SKM-1 (cell line): ENCODE measurements around the gene QKI.
A peak's percentile ranks its signal among the peaks of the same experiment; 100 is the strongest.

Source experiments
- DNase-seq: peaks from one replicate; lab custom pipeline; 2025; ENCODE audit not compliant: unreplicated experiment; lab: John Stamatoyannopoulos, UW

Gene QKI

DNA sequence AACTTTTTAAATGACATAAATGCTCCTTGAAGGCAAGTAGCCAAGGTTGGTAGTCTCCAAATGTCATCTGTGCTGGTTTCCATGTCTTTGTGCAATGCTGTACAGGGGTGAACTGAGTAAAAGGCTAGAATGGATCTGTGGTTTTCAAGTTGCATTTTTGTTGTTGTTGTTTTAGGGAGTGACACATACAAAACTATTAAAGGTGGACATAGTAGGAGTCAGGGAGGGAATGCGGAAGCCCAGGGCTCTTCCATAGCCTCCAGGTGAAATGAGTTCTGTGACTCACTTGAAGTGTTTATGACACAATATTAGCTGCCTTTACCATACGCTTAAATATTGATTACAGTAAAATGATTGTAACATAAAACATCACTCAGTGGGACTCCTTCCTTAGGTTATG lies 22.5 kb upstream of the QKI start:
- no peak for DNase-seq

DNA sequence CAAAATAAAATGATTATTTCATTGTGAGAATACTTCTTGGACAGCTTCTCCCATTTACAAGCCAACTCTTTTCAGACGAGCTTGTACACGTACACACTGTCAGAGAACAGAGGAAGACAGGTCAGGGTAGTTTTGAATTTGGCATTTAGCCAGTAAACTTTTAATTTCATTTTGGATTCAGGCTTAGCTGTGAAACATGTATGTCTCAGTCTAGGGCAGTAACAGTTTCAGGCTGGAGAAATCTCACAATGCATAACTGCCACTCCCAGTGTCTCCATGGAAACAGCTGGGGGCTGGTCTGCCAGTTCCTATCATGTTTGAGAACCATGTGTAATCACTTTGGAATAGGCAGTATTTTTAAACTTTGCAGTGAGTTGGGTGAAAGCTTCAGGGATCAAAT lies 22.0 kb upstream of the QKI start:
- DNase-seq, result no peak

DNA sequence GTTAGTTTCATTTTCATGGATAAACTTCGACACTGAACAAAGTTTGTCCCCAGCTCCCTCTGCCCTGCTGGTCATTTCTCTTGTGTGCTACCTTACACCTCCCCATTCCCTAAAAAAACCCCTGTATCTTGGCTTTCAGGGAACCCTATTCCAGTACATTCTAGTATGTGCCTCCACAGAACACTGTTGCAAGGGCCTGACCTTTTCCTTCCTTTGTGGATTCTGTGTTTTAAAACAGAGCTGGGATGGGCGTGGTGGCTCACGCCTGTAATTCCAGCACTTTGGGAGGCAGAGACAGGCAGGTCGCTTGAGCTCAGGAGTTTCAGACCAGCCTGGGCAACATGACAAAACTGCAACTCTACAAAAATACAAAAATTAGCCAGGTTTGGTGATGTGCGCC lies 20.6 kb upstream of the QKI start:
- DNase-seq, result no peak

DNA sequence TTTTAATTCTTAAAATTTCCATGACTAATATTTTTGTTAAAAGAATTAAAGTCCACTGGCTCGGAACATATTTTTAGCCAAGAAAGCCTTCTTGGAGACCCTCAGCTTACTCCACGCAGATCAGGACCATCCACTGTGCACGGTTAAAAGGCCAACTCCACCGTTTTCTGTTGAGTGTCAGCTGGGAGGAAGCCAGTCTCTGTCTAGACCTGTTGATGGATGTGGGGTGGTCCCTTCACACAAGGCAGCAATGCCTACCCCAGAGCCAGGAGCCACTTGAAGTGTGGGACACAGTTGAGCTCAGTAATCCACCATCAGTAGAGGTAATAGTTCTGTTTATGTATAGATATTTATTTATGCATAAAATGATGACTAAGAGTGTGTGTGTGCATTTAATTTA lies 19.9 kb upstream of the QKI start:
- no peak for DNase-seq

DNA sequence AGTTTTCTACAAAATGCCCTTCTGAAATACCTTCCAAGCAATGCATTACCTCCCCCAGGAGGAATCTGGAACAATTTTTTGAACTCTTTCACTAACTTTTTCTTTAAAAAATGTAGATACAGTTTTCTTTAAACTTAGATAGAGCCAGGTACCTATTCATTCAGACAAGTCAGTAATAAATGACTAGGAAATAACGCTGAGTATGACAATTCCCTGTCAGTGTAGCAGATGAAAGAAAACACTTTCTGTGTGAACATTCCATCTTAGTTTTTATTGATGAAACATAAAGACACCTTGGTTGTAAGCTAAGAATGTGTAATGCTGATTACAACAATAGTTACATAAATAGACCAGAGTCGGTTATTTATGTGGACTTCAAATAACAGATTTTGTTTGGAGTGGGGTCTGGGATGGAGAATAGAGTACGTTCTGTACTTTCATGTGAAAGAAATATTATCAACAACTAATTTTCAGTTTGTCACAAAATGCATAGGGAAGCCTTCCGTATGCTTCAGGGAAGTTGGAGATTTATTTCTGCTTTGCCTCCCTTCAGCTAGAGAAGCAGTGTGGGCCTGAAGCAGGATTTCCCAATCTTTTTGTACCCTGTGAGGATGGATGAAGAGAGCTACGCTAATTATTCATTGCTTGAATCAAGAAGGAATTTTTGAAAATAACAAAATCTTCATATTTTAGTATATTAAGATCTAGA lies 19.2 kb upstream of the QKI start:
- DNase-seq, result no peak

DNA sequence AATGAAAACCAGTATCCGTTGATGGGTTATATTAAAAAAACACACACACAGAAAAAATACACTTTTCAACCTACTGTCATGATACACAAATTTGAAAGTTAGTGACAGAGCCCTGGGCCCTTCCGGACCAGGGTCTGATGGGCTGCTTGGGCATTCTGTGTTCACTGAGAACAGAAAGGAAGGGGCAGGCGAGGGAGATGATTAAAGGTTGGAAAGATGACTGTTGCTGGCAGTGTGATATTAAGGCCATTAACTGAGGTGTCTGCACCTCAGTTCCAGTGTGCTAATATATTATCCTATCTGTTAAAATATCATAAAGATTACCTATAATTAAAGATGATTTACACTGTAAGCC lies 18.7 kb upstream of the QKI start:
- no peak for DNase-seq

DNA sequence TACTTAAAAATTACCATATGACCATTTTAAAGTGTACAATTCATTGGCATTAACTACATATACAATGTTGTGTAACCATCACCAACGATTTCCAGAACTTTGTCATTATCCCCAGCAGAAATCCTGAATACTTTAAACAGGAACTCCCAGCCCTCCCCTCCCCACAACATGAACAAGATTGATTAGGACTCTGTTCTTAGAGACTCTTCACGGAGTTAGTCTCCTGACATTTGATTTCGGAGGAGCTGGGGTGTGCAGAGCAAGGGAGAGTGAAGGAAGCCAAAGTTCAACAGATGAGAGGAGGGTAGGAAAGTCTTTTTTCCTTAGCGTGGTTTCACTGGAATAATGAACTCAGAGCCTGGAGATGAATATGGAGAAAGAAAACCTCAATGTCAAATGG lies 17.2 kb upstream of the QKI start:
- no peak for DNase-seq

DNA sequence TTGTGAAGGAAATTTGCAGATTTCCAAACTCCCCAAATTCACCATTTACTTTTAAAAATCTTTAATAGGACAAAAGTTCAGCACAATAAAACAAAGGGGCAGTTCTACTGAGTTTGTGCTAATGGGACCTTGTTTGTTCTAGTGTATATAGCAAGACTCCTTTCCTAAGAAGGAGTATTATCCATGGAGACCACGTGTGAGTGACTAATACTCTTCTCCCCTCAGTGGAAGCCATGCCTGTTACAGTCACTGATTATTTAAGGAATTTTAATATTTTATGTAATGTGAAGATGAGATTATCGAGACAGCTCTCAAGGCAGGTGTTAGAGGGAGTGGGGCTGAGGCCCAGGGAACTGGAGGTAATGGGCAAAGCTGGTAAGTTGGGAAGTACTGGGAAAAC lies 16.4 kb upstream of the QKI start:
- DNase-seq, result no peak

DNA sequence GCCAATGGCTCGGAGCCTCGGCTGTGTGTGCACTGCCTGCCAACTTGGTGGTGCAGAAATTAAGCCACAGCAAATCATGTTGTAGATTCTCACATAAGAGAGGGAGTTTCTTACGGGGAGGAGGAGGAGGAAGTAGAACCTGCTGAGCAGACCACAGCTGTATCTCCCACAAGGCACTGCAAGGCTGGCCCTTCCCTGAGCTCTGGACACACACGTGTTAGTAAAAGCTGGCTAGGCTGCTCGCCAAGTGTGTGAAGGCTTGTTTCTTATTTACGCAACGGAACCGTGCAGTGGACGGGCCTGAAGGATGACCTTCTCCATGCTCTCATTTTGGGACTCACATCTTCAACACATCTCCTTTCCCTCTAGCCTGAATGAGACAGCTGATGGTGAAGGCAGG lies 15.7 kb upstream of the QKI start:
- peak; percentile 60 for DNase-seq

DNA sequence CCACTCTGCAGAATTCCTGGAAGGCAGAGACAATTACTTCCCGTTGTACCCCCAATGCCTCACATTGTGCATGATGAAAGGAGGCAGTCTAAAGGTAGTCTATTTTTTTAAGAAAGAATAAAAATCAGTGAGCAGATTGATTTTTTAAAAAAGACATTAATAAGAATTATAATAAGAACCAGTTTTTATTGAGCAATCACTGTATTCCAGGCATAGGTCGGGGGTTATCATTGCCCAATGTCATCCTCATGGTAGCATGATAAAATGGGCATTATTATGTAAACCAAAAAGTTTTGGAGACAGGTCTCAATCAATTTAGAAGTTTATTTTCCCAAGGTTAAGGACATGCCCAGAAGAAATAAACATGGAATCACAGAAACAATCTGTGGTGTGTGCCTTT lies 14.0 kb upstream of the QKI start:
- no peak for DNase-seq

DNA sequence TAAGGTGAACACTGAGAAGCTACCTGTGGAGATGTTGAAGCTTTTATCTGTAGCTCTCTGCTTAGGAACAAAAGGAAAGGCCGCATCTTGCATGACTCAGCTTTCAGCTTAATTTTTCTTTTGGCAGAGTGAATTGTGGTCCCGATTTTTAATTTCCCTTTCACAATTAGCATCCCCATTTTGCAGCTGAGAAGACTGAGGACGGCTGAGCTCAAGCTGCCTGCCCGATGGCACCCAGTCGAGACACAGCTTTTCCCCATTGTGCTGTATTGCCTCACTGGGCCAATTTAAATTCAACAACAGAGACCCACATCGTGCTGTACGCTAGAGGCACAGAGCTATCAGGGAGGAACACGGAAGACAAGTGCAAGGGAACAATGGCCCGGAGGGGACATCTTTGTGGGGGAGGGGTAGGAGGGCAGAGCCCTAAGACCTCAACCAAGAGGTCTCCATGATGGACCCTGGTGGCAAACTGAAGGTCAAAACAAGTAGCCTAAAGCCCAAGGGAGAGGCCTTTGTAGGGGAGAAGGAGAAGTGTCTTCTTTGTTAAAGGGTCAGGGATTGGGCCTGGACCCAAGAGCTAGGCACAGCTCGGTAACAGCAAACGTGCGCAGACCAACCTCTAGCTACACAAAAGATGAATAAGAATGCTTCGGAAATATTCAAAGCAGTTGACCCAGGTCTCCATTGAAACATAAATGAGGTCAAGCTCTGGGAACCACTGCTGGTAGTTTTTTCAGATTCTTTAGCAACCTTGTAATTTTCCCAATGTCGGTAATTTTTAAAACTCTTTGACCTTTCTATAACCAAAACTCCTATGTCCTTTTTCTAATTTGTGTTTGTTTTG lies 13.3 kb upstream of the QKI start:
- no peak for DNase-seq

DNA sequence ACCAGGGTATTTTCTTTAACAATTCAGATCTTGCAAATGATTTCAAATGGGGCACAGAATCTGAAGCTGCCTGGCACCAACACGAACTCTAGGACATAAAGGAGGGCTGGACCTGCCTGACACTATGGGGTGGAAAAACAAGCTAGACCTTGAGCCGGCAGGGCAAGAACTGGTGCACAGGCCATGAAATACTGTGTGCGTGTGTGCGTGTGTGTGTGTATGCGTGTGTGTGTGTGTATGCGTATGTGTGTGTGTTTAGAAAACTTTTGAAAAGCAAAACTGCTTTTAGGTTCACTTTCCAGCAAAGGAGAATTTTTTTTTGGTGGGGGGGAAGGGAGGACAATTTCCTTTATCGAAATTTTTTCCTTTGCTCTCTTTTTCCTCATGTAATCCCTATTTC lies 11.9 kb upstream of the QKI start:
- no peak for DNase-seq

DNA sequence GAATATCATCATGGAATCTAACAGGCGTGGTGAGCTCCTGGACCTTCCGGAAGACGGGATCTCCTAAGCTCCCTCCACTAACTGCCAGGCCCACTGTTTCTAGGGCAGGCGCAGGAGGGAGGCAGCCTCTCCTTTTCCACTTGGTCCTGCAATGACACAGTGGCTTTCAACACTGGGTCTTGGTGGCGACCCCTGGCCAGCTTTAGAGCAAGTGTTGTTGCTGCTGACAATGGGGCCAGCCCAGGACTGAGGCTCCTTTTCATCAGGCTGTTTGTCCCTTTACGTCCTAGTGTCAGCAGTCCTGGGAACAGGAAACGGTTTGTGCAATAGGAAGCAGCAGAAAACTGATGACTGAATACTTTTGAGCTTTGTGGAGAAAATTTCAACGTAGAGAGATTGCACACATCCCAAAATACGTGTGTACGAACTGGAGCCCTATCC lies 9.7 kb upstream of the QKI start:
- DNase-seq, result peak; percentile 61

DNA sequence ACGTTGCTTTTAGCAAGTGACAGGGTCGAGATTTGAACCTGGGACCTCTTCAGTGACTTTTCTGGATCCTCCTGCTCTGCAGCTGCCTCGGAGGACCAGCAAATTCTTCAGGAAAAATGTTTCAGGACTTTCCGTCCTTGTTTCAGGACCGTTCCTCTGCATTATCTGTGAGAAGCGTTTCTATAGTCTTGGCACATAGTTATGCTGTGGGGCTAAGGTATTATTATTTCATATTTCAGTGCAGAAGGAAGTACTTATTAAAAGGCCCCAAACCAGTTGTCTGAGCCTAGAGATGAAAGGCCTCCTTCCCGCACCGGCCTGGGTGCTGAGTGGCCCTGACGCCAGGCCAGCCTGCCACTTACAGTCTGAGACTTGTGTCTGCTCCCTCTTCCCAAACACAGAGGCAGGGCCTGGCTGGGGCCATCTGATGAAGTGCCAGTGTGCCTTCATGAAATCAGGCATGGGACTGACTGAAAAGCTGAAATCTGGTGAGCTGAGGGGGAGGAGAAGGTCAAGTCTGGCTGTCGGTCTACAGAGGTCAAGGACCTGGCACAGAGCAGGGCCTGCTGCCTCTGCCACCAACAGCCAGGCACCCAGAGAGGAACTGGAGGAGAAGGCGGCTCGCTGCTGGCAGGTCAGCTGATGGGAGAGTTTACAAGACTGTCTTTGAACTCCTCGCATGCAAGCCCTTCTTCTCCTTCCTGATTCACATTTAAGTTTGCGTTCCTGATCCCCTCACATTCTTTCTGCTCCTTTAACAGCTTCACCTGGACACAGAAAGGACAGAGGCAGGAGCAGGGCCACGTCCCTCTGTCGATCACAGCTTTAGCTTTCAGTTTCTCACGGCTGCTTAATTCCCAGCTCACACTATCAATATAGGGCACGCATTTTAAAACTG lies 8.9 kb upstream of the QKI start:
- peak; percentile 61 for DNase-seq

DNA sequence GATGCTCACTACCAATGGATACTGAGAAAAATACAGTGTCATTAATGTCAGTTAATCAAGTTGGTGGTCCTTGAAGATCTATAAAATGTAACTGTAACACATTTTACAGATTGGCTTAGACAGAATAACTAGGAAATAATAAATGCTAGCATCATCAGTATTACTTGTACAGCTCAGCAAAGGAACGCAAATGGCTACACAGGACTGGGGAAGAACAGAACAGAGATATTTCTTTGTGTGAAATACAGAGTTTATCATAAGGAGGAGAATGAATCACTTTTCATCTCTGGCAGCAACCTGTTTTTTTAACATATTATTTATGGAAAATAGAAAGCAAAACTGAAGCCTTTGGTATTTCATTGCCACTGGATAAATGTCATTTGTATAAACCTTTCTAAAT lies 8.2 kb upstream of the QKI start:
- no peak for DNase-seq

DNA sequence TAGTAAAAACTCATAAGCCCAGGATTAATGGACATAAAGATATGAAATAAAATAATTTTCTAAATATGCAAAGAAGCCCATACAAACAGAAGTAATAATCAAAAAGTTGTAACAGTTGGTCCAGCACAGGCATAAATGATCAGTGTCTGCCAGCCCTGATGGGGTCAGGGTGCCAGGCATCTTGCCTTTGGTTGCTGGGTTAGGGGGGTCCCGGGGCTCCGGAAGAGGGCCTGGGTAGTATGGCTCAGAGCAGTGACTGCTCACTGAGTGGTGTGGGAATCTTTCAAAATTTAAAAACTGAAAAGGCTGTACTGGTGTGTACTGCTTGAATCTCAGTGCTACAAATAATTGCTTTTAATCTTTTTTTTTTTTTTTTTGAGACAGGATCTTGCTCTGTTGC lies 7.7 kb upstream of the QKI start:
- no peak for DNase-seq

DNA sequence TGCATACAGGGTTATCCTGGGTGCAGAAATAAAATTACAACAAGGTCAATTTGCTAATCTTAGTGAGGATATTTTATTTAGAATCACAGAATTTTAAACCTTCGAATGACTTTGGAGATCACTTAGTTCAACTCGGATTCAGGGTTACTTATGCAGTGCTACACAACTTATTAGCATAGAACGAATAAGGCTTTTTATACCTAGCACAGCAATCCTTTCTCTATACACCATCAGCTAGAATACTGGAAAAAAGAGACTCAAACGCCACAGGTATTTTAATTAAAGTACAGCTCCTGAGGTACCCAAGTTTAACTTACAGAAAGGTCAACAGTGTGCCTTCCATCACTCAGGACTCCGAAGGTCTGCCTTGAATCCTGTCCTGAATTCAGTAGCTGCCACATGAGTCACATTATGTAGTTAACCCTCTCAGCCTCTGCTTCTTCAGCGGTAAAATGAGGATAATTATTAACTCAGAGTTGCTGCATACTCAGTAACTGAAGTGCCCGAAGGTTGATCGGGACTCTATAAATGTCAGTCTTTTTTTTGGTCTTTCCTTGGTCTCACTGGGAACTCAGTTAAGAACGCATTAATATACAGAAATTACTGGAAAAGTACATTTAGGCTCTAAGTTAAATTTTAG lies 6.0 kb upstream of the QKI start:
- no peak for DNase-seq

DNA sequence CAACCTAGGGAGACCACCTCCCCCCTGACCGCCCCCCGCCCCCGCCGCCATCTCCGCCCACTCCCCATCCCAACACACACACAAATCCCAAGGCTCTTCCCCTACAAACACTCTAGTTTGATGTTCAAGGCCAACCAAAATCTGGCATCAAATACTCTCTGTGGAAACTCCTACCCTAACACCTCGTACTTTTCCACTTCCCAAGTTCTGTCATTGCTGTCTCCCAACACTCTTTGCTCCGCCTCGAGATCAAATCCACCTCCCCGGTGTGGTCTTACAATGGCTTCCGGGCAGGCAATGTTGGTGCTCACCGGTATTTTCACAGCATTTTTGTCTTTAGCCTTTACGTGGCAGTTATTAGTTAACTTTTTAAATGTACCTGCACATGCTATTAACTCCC lies 4.8 kb upstream of the QKI start:
- no peak for DNase-seq

DNA sequence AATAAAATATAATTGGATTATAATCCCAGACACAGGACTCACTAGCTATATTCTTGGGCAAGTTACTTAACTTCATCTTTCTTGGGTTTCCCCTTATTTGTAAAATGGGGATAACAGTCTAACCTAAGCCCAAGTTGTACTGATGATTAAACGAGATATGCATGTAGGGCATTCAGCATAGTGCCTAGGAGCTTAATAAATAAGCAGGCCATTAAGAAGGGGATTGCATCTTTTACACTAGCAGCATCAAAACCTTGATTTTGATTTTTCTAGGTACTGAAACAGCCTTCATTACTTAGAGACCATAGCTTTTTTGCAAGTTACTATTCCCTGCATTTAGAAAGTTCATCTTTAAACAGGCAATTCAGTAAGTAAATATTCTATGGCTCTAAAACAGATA lies 2.2 kb upstream of the QKI start:
- no peak for DNase-seq

DNA sequence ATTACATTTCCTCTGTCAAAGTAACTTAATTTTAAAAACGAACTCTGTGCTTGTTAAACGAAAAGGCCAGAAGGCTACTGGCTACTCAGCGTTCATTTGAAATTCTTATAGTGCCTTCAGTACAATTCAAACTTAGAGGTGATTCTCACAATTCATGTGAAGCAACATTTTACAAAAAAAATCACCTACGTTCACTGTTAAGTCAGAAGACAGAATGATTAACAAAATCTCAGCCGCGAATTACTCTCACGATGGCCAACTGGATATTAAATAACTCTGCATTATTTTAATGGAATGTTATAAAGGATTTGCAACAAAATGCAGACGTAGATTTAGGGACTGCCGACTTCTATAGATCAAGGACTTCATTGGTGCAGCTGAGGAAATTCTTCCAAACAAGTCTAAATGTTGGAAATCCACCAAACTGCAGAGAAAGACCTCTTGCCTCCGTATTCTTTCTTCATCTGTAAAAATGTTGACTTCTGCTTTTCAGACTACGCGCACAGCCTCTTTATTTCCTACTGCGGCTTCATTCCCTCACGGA lies 1.6 kb upstream of the QKI start:
- peak; percentile 76 for DNase-seq
